Neuronal stem cell (in vitro differentiated cells): ENCODE measurements around the gene MYOCD.

Experiments used
- DNase-seq: peaks from one replicate; pipeline ENCODE4 v3.0.0-alpha.2; 2013; ENCODE audit warnings: low spot score
- H2AFZ ChIP-seq: one replicate; pipeline ENCODE4 v1.6.1; 2013; ENCODE audit warnings: mild to moderate bottlenecking, low read length, inconsistent platforms
- H2AK5ac ChIP-seq: 2 replicates; pipeline ENCODE4 v1.6.1; 2013; ENCODE audit warnings: low read depth, mild to moderate bottlenecking, inconsistent platforms, low read length, moderate library complexity, mixed read lengths
- H2BK120ac ChIP-seq: 2 replicates; pipeline ENCODE4 v1.6.1; 2013; ENCODE audit warnings: low read depth, mild to moderate bottlenecking, inconsistent platforms, low read length, moderate library complexity, mixed read lengths
- H2BK12ac ChIP-seq: one replicate; pipeline ENCODE4 v1.6.1; 2013; ENCODE audit warnings: low read length, inconsistent platforms
- H2BK15ac ChIP-seq: 2 replicates; pipeline ENCODE4 v1.6.1; 2013; ENCODE audit warnings: mild to moderate bottlenecking, low read length, inconsistent platforms, mixed read lengths
- H2BK5ac ChIP-seq: one replicate; pipeline ENCODE4 v1.6.1; 2013; ENCODE audit warnings: inconsistent platforms, mild to moderate bottlenecking, low read length, moderate library complexity
- H3K14ac ChIP-seq: one replicate; pipeline ENCODE4 v1.6.1; 2013; ENCODE audit warnings: low read length, inconsistent platforms
- H3K18ac ChIP-seq: 2 replicates; pipeline ENCODE4 v1.6.1; 2013; ENCODE audit warnings: low read length, inconsistent platforms
- H3K23ac ChIP-seq: 2 replicates; pipeline ENCODE4 v1.6.1; 2013; ENCODE audit warnings: low read depth, mild to moderate bottlenecking, mixed read lengths, low read length, inconsistent platforms; ENCODE audit not compliant: poor library complexity
- H3K27ac ChIP-seq: replicated peaks from 3 replicates; pipeline ENCODE4 v1.5.1; 2013; ENCODE audit warnings: low read length, inconsistent platforms
- H3K27me3 ChIP-seq, 3 experiments: 2 replicates each; pipeline ENCODE4 v1.6.1; 2013; ENCODE audit warnings: low read length in 3 of 3, mild to moderate bottlenecking in 2 of 3, inconsistent platforms in 1 of 3, low read depth in 1 of 3, mixed read lengths in 1 of 3, moderate library complexity in 1 of 3; ENCODE audit not compliant: control insufficient read depth in 3 of 3, insufficient read depth in 3 of 3
- H3K36me3 ChIP-seq, 2 donors: replicated peaks in 1 of 2; 2 replicates each; pipeline ENCODE4 v1.6.1; 2013; ENCODE audit warnings: low read length in 2 of 2; ENCODE audit not compliant: control insufficient read depth in 2 of 2, insufficient read depth in 2 of 2
- H3K4ac ChIP-seq: 2 replicates; pipeline ENCODE4 v1.6.1; 2013; ENCODE audit warnings: inconsistent platforms, mild to moderate bottlenecking, low read length, moderate library complexity
- H3K4me1 ChIP-seq, 2 donors: 1 replicate in 1 of 2; 2 replicates in 1 of 2; pipeline ENCODE4 v1.6.1; 2013; ENCODE audit warnings: low read length in 2 of 2, low read depth in 1 of 2; ENCODE audit not compliant: control insufficient read depth in 2 of 2, insufficient read depth in 1 of 2
- H3K4me2 ChIP-seq: one replicate; pipeline ENCODE4 v1.6.1; 2013; ENCODE audit warnings: mild to moderate bottlenecking, low read length, inconsistent platforms; ENCODE audit not compliant: insufficient read depth, poor library complexity, severe bottlenecking
- H3K4me3 ChIP-seq, 2 donors: 2 replicates each; pipeline ENCODE4 v1.5.1; 2013; ENCODE audit warnings: low read length in 2 of 2, mild to moderate bottlenecking in 2 of 2, inconsistent platforms in 1 of 2, moderate library complexity in 1 of 2
- H3K79me1 ChIP-seq: one replicate; pipeline ENCODE4 v1.6.1; 2013; ENCODE audit warnings: low read depth, mild to moderate bottlenecking, inconsistent platforms, low read length, moderate library complexity
- H3K9ac ChIP-seq: one replicate; pipeline ENCODE4 v1.6.1; 2013; ENCODE audit warnings: mild to moderate bottlenecking, low read depth, low read length, inconsistent platforms; ENCODE audit not compliant: poor library complexity
- H3K9me3 ChIP-seq, 2 donors: replicated peaks in 1 of 2; 2 replicates each; pipeline versions ENCODE3 to v1.6.1; 2013; ENCODE audit warnings: low read length in 2 of 2, mild to moderate bottlenecking in 2 of 2, inconsistent platforms in 1 of 2, low read depth in 1 of 2, mixed read lengths in 1 of 2, moderate library complexity in 1 of 2; ENCODE audit not compliant: control insufficient read depth in 2 of 2, insufficient read depth in 1 of 2
- H4K8ac ChIP-seq: one replicate; pipeline ENCODE4 v1.6.1; 2013; ENCODE audit warnings: low read depth, mild to moderate bottlenecking, inconsistent platforms, low read length, moderate library complexity
- H4K91ac ChIP-seq: one replicate; pipeline ENCODE4 v1.6.1; 2013; ENCODE audit warnings: low read length, low read depth, mild to moderate bottlenecking, inconsistent platforms; ENCODE audit not compliant: poor library complexity
- whole genome bisulfite sequencing, 2 donors: extraction: QIAGEN DNeasy Blood & Tissue Kit; methylation state at CpG; one replicate each; pipeline ENCODE4 v1.1.7; 2013; ENCODE audit warnings: missing lambda C conversion rate in 2 of 2, mixed read lengths in 1 of 2; ENCODE audit not compliant: insufficient read length in 2 of 2, insufficient replicate concordance in 1 of 2; ENCODE audit errors: extremely low coverage in 2 of 2; 5-methylcytosine and 5-hydroxymethylcytosine counted together

Gene MYOCD

DNA sequence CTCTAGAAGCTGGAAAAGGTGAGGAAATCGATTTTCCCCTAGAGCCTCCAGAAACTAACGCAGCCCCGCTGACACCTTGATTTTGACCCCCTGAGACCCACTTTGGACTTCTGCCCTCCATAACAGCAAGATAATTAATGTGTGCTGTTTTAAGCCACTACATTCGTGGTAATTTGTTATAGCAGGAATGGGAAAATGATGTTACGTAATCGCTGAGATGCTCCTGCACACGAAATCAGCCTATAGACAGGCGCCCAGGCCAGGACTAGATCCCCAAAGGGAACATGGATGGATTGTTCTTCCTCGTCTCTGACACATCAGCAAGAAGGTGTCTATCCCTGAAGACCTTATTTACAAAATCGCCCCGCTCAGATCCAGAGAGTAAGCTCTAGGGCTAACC is 1.4 kb upstream of the MYOCD start:
- Histone ChIP-seq H2BK12ac (no peak overlapping the region), H3K4me3 (no peak overlapping the region)
- no CpG with 5 or more reads among the region's 11 CpGs for WGBS, 2 donors

DNA sequence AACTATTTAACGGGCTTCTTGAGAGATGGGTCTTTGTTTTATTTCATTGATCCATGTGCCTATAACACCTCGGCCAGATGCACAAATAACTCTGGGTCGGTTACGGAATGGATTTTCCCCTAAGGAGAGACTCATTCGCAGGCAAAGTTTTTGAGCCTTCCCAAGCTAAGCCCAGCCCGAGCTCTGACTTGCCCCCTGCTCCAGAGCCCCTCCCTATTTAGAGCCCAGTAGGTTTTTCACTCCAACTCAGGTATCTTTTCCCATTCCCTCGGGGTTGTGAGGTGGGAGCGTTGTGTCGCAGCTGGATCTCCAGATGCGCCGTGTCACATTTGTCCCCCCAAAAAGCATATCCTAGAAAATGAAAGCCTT is 812 bp upstream of the MYOCD start:
- Histone ChIP-seq H4K8ac (no peak overlapping the region), H3K9me3 (no peaks in the 10 kb centered on the region), H2BK5ac (no peak overlapping the region), H3K23ac (peak overlapping the region; percentile 21), H3K27ac (no peak overlapping the region), H3K4me3 (peak overlapping the region; percentile 28 to 81), H3K4ac (no peak overlapping the region), H3K36me3 (no peaks in the 10 kb centered on the region), H4K91ac (no peak overlapping the region), H3K27me3 (peaks cover 0 to 49% (median 16%) of the 10 kb centered on the region in 3 experiments), H3K4me2 (peak overlapping the region; percentile 92), H2BK12ac (no peak overlapping the region), H2AK5ac (no peak overlapping the region), H3K79me1 (no peaks in the 10 kb centered on the region), H2AFZ (peak overlapping the region; percentile 94), H3K18ac (no peak overlapping the region), H3K9ac (no peak overlapping the region), H2BK120ac (no peak overlapping the region), H2BK15ac (no peak overlapping the region), H3K14ac (no peak overlapping the region), H3K4me1 (peaks cover 0 to 2% of the 10 kb centered on the region in 2 donors)
- no CpG with 5 or more reads among the region's 11 CpGs for WGBS, 2 donors
- DNase-seq, result no peak

More for the DNA sequence above, 1.4 kb upstream of the MYOCD start:
- H4K8ac ChIP-seq, result no peak overlapping the region
- H3K18ac ChIP-seq, result no peak overlapping the region
- no peak overlapping the region for H3K4ac ChIP-seq
- no peak overlapping the region for H3K9ac ChIP-seq
- no peak for DNase-seq
- no peak overlapping the region for H4K91ac ChIP-seq
- no peak overlapping the region for H2BK5ac ChIP-seq
- H3K9me3 ChIP-seq, result no peaks in the 10 kb centered on the region
- no peak overlapping the region for H3K23ac ChIP-seq
- no peak overlapping the region for H2AK5ac ChIP-seq
- H3K36me3 ChIP-seq, result no peaks in the 10 kb centered on the region
- no peaks in the 10 kb centered on the region for H3K79me1 ChIP-seq
- no peak overlapping the region for H3K14ac ChIP-seq
- H2BK120ac ChIP-seq, result no peak overlapping the region
- peaks cover 0 to 49% (median 16%) of the 10 kb centered on the region in 3 experiments for H3K27me3 ChIP-seq
- no peak overlapping the region for H3K27ac ChIP-seq
- no peak overlapping the region for H3K4me2 ChIP-seq
- no peak overlapping the region for H2BK15ac ChIP-seq
- H2AFZ ChIP-seq, result no peak overlapping the region
- H3K4me1 ChIP-seq, result peaks cover 0 to 2% of the 10 kb centered on the region in 2 donors

DNA sequence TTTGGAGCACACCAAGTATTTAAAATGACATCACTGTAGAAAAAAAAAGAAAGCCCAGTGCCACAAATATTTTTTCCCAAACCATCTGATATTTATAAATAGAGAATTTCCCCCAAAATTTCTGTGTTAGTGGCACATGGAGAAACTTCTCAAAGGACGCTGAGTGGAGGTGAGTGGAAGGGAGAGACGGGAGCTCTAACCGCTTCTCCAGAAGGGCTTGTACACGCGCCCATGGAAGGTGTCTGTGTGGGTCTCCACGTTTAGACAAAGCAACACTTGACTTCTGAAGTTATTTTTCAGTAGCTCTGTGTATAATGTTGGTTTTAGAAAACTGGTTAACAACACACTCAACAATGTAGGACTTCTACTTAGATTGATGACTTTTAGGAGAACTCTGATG is 1.0 kb downstream of the MYOCD start:
- H3K9me3 ChIP-seq, result no peaks in the 10 kb centered on the region
- no peak overlapping the region for H3K9ac ChIP-seq
- no peak overlapping the region for H4K91ac ChIP-seq
- no peak overlapping the region for H2BK5ac ChIP-seq
- no peak overlapping the region for H3K18ac ChIP-seq
- no peak overlapping the region for H3K23ac ChIP-seq
- DNase-seq, result no peak
- H2AFZ ChIP-seq, result no peak overlapping the region
- no peak overlapping the region for H3K14ac ChIP-seq
- no peak overlapping the region for H3K4ac ChIP-seq
- no peaks in the 10 kb centered on the region for H3K36me3 ChIP-seq
- no peak overlapping the region for H2BK15ac ChIP-seq
- H3K27ac ChIP-seq, result no peak overlapping the region
- no peak overlapping the region for H2BK120ac ChIP-seq
- H2AK5ac ChIP-seq, result no peak overlapping the region
- no peak overlapping the region for H3K4me3 ChIP-seq
- H4K8ac ChIP-seq, result no peak overlapping the region
- peaks cover 0 to 49% (median 16%) of the 10 kb centered on the region in 3 experiments for H3K27me3 ChIP-seq
- peaks cover 0 to 2% of the 10 kb centered on the region in 2 donors for H3K4me1 ChIP-seq
- no peak overlapping the region for H2BK12ac ChIP-seq
- no CpG with 5 or more reads among the region's 6 CpGs for WGBS, 2 donors
- H3K4me2 ChIP-seq, result no peak overlapping the region
- H3K79me1 ChIP-seq, result no peaks in the 10 kb centered on the region

DNA sequence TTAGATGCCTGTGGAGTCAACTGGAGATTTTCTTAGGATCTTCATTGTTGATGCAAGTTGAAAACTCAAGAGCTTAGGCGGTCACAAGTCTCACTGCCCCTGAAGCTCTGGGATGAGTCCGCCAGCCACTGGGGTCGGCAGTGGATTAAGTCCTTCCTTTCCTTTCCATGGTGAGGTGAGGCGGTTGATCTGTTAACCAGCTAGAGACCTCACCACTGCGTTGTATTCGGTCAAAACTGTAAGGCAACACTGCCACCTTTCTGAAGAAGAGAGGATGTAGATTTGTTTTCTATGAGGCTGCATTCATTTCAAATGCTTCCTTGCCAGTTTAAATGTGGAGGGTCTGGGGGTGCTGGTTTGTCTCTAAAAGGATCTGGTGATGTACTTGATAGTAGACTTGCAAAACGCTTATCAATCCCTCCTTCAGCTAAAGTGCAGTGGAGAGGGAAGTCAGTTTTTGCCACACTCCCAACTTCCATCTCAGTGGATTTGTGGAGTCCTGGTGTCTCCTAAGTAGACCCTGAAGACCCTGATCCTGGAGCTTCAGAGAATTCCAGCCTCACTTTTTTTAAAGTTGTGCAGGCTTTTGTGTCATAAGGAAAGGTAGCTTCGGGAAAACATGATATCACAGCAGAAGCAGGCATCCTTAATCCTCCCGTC is 1.7 kb downstream of the MYOCD start:
- Histone ChIP-seq H2BK12ac (no peak overlapping the region), H3K4me3 (no peak overlapping the region), H3K9ac (no peak overlapping the region), H4K91ac (no peak overlapping the region), H2BK15ac (no peak overlapping the region), H4K8ac (no peak overlapping the region), H3K14ac (no peak overlapping the region), H3K4me1 (peaks cover 0 to 2% of the 10 kb centered on the region in 2 donors), H3K18ac (no peak overlapping the region), H3K27me3 (peaks cover 0 to 49% (median 16%) of the 10 kb centered on the region in 3 experiments), H3K79me1 (no peaks in the 10 kb centered on the region), H3K23ac (no peak overlapping the region), H3K4me2 (no peak overlapping the region), H2BK5ac (no peak overlapping the region), H2BK120ac (no peak overlapping the region), H3K9me3 (no peaks in the 10 kb centered on the region), H3K36me3 (no peaks in the 10 kb centered on the region), H3K27ac (no peak overlapping the region), H2AK5ac (no peak overlapping the region), H2AFZ (no peak overlapping the region), H3K4ac (no peak overlapping the region)
- DNase-seq, result peak; percentile 51
- no CpG with 5 or more reads among the region's 9 CpGs for WGBS, 2 donors
